ENCODE data around the gene SLC2A13. TPM values are rescaled to one million over a fixed set of nuclear protein-coding genes. Genes with fewer than 3 reads are reported as not detected.
A peak's percentile ranks its signal among the peaks of the same experiment; 100 is the strongest.
"Not testable (repeated sequence)": the region's sequence is repeated elsewhere in the genome, so short reads cannot be mapped to it uniquely, and the experiment has no call there.

Gene SLC2A13
- polyA plus RNA-seq, 1 donor = 12.5 TPM

DNA sequence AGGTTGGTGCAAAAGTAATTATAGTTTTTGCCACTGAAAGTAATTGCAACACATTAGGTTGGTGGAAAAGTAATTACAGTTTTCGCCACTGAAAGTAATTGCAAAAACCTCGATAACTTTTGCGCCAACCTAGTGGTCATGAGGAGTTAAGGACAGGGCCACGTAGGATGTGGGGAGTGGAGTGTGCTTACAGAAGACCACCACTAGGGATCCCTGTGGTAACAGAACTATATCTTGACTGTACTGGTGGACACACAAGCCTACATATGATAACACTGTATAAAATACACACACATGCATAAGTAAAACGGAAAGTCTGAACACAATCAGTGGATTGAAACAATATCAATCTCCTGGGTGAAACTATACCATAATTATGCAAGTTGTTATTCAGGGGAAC lies 298.8 kb downstream of the SLC2A13 start:
- DNase-seq = no peak

DNA sequence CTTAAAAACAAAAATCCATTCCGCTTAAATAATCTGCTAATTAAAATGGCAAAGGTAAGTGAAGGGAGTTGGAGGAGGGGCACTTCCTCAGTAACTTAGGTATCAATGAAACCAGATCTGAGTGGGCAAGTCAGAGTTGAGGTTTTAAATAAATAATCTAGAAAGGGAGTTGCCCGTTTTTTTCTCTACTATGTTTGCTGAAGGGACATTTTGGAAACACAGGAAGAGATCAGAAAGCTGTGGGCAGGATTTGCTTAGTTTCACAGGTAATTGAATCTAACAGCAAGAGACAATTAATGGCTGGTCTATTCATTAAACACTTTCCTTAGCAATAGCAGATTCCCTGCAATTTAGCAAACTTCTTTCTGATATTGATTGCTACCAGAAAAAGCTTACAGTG lies 300.2 kb downstream of the SLC2A13 start:
- no peak for DNase-seq

DNA sequence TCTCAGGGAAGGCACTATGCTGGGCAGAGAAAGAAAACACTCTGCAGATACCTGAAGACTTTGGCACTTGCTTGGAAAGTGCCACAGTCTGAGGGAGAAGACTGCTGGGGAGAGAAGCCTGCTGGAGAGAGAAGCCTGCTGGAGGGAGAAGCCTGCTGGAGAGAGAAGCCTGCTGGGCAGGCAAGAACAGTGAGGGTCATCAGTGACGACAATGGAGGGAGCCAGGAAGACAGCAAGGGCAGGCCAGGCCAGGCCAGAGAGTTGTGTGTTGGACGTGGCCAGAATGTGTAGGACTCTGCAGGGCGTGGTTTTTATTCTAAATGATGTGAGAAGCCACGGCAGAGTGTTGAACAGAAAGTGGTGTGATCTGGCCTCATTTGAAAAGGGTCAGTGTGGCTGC lies 301.0 kb downstream of the SLC2A13 start:
- no peak for DNase-seq

DNA sequence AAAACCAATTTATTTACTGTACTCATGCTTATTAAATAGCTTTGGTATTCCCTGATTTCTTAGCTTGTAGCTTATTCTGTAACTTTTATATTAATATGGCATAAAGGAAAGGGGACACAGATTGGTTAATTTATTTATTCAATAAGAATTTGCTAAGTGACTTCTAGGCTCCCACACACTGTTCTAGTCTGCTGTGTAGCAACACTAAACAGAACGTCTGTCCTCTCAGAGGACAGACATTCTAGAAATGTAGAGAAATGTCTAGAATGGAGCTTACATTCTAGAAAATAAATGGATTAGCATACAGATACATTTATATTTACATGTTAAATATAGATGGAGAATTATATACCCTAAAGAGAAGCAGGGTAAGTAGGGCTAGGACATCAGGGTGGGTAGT lies 301.4 kb downstream of the SLC2A13 start:
- DNase-seq = no peak

DNA sequence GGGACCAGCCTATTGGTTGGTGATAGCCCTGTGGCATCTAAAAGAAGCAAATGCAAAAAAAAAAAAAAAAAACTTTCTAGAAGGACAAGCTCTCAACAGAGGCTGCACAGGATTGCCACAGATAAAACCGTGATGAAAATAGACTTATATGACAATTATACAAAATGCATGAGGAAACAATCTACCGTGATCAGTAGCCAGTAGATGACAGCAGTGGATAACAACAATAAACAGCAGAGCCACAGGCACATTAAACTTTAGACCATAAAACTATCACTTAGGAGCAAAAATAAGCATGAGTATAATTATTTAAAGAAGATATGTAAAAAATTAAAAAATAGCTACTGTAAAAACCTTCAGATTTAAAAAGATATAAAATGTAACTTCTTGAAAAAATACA lies 302.7 kb downstream of the SLC2A13 start:
- no peak for DNase-seq

DNA sequence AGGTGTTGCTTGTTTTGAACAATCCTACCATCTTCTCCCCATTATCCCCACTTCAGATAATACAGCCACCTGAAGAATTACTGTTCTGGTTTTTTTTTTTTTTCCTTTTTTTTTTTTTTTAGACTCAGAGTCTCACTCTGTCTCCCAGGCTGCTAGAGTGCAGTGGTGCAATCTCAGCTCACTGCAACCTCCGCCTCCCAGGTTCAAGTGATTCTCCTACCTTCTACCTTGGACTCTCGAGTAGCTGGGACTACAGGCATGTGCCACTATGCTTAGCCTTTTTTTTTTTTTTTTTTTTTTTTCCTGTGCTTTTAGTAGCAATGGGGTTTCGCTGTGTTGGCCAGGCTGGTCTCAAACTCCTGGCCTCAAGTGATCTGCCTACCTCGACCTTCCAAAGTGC lies 306.9 kb downstream of the SLC2A13 start:
- DNase-seq = no peak

DNA sequence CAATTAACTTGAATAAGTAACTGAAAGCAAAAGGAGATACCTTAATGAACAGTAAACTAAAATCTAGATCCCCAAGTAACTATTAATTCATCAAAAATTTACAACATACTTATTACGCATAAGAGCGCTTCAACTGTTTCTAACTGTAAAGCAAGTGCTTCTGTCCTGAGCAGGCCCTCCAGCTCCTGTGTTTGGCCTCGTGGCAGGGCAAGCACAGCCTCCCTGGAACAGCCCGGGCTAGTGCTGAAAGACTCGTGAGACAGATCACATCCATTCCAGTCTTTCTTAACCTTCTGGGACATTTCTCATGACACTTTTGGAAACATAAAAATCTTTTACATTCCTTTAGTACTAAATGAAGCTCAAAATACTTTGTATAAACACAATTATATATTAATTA lies 307.5 kb downstream of the SLC2A13 start:
- no peak for DNase-seq

DNA sequence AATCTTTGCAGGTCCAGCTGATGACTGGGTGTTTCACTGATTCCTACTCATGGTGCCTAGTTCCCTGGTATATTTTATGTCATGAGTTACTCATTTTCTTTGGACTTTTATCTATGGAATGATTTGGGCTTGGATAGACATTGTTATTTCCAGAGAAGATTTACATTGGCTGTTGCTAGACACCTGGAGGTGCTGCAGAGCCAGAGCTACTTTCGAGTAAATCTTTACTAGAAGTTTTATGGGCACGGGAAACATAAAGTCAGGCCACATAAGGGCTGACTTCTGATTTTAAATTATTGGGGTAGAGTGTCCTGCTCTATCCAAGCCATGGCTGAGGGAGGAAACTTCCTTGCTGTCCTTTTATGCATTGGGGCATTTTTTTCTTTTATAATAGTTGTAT lies 310.4 kb downstream of the SLC2A13 start:
- no peak for DNase-seq

DNA sequence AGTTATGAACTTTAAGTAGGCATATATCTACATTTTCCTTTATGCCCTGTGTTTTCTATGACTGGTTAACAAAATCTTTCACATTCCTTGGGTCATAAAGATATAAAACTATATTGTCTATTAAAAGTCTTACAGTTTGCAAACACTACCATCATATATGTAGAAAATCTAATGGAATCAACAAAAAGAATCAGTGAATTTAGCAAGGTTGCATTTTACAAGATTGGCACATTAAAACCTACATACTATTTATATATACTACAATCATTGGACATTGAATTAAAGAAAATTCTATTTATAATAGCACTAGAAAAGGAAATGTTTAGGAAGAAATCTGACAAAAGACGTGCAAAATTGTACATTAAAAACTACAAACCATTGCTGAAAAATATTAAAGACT lies 312.9 kb downstream of the SLC2A13 start:
- no peak for DNase-seq

DNA sequence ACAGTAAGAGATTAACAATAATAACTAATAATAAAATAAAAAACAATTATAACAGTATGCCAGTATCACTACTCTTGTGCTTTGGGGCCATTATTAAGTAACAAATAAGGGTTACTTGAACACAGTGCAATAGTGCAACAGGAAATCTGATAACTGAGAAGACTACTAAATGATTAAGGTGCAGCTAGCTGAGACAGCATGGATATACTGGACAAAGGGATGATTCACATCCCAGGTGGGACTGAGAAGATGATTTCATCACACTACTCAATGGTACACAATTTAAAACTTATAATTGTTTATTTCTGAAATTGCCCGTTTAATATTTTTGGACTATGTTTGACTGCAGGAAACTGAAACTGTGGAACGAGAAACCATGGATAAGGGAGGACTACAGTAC lies 317.6 kb downstream of the SLC2A13 start:
- DNase-seq = no peak

DNA sequence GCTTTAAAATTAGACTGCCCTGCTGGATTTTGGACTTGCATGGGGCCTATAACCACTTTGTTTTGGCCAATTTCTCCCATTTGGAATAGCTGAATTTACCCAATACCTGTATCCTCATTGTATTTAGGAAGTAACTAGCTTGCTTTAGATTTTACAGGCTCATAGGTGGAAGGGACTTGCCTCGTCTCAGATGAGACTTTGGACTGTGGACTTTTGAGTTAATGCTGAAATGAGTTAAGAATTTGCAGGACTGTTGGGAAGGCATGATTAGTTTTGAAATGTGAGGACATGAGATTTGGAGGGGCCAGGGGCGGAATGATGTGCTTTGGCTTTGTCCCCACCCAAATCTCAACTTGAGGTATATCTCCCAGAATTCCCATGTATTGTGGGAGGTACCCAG lies 320.1 kb downstream of the SLC2A13 start:
- not testable (repeated sequence) for DNase-seq

DNA sequence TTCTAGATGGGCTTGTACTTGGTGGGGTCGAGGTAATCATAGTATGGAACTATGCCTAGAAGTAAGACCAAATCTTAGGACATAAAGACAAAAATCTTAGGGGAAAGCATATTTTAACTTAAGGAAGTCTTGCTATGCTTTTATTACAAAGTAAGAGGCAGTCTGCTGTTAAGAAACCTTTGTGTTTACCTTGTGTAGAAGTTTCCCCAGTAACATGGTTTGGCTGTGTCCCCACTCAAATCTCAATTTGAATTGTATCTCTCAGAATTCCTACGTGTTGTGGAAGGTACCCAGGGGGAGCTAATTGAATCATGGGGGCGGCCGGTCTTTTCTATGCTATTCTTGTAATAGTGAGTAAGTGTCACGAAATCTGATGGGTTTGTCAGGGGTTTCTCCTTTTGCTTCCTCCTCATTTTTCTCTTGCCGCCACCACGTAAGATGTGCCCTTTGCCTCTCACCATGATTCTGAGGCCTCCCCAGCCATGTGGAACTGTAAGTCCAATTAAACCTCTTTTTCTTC lies 323.8 kb downstream of the SLC2A13 start:
- no peak for DNase-seq

DNA sequence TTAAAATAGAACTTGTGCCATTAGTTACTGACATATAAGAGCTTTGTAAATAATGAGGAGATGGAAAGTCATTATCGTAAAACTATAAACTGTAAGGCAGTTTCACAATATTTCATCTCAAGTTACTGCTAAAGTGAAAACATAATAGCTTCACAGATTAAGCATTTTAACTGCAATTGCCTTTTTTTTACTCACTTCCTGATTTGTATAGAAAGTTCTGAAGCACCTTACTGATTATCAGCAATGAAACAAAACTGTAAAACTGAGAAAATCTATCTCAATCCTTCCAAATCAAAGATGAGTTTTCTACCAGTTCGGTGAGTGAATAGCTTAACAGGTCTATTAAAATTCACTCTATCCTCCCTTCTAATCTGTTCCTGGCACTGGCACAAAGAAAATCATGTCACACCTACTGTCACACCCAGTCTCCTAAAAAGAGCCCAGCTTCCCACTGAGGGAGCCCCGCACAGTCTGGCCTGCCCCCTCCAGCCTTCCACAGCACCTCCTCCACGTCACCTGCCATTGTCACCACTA lies 324.9 kb downstream of the SLC2A13 start:
- DNase-seq = no peak

DNA sequence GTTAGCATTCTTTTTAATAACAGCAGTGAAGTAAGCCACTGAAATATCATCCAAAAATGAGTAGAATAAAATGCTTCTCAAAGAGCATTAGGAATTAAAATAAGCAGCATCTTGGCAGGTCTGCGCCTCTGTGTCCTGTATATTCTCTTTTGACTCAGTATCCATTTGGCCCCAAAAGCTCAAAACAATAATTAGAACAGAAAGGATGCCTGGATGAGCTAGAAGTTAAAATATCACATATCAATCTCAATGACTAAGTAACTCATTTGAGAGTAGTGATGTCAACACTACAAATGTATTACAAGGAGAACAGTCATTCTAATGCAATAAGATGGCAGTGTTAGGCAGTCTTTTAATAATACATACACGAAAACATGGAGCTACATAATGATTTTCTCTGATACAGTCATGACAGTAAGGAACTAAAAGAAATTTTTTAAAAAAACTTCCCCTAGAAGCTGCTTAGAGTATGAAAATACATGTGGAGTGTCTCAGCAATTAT lies 325.4 kb downstream of the SLC2A13 start:
- no peak for DNase-seq

DNA sequence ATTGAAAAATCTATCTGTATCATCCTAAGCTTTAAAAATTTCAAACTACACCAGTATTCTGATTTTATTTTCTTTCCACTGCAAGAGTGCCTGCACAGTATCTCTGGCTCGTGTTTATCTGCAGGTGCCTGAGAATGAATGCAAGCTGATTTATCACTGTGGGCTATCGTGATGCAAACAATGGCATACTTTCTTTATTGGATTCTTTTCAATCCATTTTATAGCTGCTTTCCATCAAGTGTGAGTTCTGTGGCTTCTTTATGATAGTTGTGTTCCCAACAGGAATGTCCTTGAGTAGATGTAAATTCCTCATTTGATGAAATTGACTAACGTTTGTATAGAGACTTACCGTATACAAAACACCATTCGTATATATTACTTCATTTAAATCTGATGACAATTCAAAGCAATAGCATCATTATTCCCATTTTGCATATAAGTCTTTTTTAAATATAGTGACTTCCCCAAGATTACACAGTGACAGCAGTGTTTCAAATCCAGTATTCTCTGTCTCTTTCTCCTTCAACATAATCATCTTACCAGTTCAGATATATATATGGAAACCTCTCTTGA lies 326.0 kb downstream of the SLC2A13 start:
- DNase-seq = no peak

DNA sequence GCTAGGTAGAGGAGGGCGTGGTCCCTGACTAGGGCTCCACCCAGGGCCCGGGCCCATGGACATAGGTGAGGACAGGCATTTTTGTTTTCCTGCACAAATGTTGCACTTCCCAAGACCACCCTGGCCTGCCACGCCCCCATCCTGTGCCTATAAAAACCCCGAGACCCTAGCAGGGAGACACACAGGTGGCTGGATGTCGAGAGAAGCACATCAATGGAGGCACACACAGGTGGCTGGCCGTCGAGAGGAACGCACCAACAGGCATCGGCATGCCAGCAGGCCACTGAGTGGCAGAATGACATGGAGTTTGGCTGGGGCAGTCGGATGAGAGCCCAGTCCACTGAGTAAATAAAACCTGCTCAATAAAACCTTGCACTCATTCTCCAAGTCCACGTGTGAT lies 328.4 kb downstream of the SLC2A13 start:
- no peak for DNase-seq

DNA sequence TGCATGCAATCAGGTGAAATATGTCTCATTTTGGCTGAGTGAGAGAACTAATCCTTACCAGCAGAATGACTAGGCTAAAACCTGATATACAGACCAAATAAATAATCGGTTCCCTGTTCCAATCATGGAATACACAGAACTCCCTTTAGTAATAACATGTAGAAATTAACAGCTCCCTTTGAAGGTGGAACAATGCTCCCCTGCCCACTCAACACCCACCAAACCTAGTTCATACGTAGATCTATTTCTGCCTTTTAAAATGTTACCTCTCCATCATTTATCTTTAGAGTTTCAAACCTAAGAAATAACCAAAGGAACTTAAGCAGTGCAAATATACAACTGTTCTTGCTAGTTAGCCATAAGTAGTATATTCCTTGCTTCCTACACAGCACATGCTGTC lies 332.6 kb downstream of the SLC2A13 start:
- no peak for DNase-seq

DNA sequence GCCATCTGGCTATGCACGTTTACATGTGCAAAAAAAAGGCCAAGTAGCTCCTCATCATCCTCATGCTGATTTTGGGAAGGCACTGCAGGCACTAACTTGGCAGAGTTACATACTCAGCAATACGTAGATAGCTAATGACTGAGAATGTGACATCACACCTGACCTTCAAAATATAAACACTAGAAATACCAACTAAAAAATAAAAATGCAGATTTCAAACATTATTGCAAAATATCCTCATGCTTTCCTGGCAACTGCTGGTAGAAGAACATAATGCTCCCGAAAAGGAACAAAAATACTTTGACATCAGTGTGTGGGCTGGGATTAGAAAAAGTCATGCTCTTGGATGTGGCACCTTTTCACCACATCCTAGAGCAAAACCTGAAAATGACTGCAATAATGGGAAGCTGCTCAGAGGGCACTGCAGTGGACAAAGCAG lies 333.0 kb downstream of the SLC2A13 start:
- no peak for DNase-seq

DNA sequence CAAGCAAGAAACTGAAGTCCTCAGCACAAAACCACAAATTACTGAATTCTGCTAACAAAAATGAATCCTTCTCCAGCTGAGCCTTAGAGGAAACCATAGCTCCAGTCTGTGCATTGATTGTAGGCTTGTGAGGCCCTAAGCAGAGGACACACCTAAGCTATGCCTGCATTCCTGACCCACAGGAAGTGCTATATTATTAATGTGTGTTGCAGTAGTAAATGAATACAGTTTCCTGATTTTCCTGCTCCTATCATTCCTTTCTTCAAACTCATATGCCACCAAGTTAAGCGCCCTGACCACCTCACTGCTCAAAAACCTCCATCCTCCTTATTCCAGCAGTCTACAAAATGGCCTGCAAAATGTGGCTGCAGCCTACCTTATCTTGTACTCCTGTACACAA lies 334.4 kb downstream of the SLC2A13 start:
- no peak for DNase-seq

DNA sequence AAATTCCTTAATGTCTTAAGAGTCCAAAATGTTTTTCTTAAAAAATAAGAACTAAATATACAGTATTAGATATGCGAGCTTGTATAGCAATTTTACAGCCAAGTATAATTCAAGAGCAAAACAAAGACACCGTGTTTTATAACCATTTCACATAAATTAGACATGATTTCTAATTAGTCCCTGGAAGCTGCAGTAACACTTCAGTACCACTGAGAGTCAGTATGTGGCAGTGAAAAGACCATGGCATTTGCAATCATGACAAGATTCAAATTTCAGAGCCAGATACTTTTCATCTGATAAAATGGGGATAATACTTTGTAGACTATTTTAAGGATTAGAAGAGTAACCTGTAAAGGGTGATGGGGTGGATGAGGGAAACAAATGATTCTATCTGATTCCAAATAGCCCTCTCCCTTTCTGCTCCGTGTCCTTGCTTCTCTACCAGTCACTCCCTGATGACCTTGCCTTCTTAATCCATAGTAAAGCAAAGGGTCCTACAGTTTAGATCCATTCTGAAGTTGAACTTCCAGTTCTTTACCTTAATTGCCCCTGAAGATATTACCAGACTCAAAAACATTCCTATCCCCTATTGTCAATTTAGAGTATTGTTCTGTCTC lies 340.8 kb downstream of the SLC2A13 start:
- DNase-seq = peak; percentile 13

DNA sequence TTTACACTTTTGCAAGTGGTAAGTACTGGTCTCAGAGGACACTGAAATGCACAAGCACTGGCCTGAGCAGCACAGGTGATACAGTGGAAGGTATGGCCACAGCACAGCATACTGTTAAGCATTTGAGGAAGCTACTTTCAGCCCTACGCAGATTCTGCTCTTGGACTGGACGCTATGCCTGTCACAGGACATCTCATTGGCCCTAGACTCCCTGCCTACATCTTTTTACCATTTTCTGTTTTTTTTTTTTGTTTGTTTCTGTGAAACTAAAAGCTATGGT lies 342.1 kb downstream of the SLC2A13 start:
- DNase-seq = no peak

DNA sequence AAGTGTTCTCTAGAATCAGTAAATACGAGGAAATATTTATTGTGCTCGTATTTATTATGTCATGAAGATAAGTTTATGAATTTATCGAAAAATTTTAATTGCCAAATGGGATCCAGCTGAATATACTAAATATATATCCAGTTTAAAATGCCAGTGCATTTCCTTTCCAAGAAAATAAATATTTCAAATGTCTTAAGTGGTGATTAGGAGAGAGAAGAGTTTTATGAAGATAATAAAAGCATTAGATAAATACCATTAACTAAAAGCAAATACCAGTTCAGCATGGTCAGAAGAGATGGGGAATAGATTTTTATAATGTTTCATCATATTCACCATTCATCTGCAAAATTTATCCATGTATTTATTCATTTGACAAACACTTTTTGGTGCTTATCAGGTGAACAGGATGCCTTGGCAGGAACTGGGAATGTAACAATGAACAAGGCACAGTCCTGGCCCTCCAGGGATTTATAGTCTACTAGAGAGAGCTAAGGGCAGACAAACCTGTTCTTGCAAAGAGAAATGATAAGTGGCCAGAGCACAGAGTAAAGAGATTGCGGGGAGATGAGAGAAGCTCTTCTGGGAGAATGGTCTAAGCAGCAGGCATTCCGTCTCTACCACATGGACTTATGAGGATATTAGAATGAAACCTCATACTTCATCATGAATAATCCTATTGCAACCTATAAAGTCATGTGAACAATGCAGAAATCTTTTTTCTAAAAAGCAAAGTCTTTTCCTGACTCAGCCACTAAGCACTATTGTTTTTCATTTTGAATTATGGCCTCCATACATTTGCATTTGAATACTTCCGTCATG lies 342.6 kb downstream of the SLC2A13 start:
- DNase-seq = no peak

DNA sequence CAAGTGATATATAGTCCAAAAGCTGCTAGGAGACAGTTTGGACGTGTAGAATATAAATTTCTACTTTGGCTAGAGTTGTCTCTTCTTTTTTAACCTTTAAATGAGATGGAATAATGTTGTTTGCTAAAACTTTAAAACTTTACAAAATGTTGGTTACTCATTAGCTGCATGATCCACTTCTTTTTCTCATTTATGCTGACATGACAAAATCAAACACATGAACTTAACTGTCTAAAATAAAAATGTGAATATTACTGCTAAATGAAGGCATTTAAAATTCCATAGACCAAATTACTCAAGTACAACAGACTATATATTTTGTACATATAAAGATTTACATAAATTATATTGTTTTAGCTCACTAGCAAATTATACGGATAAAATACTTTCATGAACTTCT lies 350.4 kb downstream of the SLC2A13 start:
- no peak for DNase-seq
